Medulla oblongata (tissue), 1 donor: ENCODE data around the gene TXNIP.
A peak's percentile ranks its signal among the peaks of the same experiment; 100 is the strongest.

ENCODE experiments used
- DNase-seq: peaks from one replicate; pipeline ENCODE4 v3.0.0-alpha.2; 2015; ENCODE audit errors: extremely low spot score

TXNIP gene

DNA sequence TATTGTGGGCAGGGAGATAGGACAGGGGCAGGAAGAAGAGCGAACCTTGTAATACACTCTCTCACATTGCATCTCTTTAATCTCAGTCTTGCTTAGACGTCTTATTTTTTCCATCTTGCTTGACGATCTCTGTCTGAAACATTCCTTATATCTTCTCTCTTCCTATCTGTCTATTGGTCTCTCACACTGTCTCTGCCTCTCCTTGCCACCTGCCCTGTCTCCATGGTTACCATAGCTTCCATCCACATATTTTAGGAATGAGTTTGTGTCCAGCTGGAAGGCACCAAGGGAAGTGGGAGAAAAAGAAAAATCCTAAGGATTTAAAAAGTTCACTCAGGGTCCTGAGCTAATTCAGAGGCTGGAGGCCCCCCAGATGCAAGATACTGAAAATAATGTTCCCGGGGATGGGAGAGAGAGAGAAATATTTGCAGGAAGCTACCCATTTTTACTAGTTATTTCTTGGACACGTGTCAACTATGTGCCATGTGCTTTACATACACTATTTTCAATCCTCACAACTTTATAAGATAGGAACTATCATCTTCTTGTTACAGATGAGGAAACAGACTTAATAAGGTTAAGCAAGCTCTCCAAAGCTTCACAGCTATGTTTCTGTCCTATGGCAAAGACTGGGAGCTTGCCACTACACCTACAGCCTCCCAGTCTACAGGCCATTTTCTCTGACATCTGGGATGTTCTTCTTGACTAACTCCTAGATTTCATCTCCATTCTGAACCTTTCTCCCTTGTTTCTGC is 32.9 kb downstream of the TXNIP start:
- no peak for DNase-seq

DNA sequence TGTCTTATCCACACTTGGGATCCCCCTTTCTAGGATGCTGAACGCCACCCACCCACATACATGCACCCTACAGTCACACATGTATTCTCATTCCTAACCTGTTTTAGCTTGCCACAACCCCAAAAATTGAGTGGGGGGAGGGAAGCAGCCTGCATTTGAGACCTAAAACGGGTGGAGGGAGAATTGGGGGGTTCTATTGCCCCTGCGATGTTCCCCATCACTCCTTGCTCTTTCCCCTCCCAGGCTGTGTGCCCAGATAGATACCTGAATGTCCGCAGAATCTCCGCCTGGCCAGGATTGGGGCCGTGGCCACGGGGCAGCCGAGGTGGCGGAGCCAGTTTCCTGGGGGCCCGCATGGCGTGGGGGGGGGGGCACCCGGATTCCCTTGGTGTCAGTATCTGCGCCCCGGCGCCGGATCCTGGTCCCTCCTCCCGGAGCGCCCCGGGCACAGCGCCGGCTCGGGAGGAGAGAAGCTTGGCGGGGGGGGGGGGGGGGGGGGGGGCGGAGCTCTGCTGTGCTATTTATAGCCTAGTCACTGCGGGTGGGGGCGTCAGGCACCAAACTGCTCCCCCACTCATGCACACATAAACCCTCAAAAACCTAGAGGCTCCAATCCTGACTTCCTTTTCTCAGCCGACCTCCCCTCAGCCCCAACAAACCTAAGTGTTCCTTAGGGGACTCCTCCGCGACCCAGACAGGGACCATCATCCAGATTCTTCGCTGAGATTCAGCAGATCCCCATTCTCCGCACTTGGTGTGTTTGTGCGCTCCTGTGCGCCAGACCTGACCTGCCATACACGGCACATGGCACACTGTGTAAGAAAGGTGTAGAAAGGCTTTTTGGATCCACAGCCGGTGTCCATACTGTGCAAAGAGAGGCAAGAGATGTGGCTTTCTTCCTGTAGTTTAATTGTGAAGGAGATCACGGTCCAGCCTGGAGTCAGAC is 33.9 kb downstream of the TXNIP start:
- peak; percentile 83 for DNase-seq

DNA sequence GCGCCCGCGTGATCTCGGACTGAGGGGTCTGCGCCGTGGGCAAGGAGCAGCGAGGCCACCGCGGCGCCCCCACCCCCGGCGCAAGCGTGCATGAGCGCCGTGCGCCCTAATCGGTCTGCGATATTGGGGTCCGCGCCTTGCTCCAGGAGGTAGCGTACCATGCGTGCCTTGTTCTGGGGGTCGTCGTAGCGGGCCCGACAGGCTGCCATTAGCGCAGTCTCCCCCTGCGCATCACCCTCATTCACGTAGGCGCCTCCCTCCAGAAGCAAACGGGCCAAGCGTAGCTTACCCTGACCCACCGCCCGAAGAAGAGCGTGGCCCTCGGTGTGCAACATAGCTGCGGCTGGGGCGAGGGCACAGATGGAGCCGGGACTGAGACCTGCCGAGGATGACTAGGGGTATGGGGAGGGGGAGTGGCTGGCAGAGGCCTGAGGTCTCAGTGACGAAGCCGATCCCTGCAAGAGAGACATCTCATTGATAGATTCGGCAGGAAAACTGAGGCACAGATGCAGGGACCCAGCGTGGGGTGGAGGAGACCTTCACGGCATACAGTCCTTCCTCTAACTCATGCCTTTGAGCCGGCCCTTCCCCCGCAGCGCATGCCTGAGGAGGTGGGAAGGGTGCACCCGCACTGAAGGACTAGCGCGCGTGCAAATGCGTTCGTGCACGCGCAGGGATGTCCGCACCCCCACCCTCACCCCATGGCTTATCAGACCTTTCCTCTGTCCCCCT is 34.8 kb downstream of the TXNIP start:
- DNase-seq = peak; percentile 54

DNA sequence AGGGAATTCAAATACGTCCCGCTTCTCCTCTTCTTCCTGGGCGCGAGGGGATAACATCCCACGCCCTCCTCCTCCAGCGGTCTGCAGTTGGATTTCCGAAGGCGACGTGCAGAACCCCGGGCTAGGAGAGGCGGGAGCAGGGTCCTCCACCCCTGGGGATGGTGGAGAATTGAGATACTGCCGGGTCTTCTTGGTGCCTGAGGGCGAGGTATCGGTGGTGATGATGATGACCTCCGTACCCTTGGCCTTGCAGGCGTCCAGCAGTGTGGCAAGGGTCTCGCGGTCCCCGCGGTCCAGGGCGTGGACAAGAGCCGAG is 35.3 kb downstream of the TXNIP start:
- peak; percentile 7 for DNase-seq

DNA sequence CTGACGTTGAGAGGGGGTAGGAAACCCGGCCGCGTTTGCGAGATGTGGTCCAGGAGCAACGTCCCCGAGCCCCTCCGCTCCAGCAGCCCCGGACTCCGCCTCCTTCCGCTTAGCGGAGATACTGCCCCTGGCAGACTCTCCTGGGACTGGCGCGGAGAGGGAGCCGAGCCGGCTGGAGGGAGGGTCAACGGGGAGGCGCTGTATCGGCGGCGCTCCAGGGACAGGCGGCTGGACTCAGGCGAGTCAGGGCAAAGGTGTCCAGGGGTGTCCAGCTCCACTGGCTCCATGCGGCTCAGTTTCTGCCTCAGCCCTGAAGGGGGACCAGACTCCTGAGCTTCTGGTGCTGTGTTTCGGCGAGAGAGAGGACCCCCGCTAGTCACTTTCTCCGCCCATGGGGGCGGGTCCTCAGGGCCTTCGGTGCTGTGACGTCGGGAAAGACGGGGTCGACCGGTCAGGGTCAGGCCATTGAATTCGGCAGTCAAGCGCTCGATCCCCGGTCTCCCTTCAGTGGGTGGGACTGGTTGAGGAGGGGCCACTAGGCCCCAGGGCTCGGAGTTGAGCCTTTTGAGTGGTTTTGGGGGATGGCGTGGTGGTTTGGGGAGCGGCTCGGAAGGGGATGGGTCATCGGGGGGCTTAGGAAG is 35.8 kb downstream of the TXNIP start:
- DNase-seq = peak; percentile 78

DNA sequence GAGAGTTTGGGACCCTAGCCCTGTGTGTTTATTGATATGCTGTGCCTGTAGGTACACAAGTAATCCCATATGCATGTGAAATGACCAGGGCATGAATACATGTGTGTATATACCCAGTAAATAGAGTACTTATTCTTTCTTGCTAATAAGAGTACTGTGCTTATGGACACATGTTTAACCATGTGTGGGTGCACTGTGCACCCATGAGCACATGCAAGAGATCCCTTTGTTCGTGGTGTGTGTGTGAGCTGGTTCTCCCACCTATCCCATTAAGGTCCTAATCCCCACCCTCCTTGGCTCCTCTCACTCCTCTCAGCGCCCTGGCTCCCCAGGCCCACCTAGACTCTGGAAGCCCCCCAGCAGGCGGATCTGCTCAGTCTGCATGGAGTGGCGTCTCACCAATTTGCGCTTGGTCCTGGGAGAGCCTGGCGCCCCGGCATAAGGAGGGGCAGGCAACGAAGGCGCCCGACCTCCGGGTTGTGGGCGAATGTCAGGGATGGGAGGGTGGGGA is 36.4 kb downstream of the TXNIP start:
- peak; percentile 11 for DNase-seq

DNA sequence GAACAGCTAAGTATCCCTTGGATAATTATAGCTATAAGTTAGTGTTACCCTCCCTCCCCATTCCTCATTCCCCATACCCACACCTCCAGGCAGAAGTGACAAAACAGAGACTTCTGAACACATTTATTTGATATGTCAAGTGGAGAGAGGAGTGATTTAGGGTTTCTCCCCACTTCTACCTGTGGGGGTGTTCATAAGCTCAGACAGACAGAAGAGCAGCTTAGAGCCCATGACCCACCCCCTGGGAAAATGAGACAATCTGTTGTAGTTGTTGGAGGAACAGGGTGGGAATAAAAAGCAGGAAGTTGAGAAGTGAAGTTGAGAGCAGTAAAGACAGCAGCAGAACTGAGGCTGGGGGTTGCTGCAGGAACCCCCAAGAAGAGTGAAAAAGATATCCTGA is 37.0 kb downstream of the TXNIP start:
- DNase-seq = no peak

DNA sequence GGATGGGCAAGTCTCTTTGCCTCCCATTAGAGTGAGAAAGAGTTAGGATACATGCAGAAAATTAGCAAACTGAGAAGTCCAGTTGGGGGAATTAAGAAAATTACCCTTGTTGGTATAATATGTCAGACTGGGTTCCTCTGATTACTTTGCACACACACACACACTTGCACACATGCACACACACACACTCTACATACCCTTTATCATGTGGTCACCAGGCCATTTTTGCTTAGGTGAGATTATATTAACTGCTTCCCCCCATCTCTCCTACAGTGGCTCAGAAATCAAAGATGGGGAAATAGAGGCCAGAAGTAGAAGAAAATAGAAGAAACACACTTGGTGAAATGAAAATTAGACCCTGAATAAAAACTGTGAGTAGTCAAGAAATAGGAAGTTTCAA is 37.6 kb downstream of the TXNIP start:
- no peak for DNase-seq

DNA sequence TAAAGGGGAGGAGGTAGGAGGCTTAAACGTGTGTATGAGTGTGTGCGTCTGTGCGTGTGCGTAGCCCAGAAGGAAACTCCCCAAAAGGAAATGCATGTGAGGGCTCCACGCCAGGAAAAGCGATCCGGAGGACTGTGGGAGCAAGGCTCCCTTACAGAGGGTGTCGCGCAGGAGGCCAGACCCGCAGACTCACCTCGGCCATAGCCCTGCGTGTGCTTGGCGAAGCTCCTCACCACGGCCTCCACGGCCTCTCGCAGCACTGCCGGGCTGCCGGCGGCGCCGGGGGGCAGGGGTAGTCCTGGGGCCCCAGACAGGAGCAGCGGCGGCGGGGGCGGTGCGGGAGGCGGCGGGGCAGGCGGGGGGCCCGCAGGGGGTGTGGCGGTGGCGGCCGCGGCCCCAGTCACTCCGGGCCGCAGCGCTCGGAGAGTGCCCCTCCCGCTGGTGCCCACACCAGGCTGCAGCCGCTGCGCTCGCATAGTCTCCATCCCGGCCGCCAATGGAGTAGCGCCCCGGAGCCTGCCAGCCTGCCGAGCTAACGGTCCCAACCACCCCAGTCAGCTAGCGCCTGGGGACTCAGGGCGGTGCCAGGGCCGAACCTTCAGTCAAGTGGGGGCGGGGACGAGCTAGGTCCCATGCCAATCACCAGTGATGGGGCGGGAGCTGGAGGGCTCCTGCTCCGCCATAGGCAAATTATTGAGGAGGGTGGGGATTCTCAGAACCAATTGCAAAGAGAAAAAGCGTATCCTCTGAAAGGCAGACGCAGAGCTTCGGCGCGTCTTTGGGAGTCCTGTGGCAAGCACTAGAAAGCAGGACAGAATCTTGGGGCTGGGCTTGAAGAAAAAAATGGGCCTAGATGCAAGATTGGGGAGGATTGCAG is 38.7 kb downstream of the TXNIP start, which contains the start of gene LIX1L:
TSS of gene LIX1L (minus strand) at position 575 of the 877 bp plus-strand sequence. CDS start at position 485, 90 bp downstream.
- peak; percentile 99 for DNase-seq

DNA sequence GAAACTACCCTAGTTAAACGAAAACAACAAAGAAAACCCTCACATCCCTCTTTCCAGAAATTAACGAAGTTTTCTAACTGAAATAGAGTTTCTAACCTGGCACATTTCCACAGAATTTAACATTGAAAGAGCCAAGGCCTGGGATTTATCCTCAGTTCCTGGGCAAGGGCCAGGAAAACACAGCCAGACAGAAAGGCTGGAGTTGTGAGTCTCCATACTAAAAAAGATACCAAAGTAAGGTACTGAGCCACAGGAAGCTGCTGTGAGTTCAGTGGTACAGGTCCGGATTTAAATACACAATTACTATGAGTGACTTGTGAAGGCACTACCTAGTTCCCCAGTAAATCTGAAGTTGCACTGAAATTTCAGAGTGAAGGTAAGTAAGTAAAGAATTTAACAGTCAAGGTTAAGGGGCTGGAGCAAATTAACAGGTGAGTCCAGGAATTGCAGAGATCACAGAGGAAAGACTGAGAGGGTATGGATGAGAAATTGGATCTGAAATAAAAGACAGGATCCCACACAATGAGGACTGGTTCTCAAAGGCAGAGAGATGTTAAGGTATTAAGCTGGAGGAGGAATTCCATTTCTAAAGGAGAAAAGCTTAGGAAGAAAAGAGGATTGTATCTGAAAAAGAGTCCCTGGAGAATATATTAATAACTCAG is 39.5 kb downstream of the TXNIP start:
- DNase-seq = peak; percentile 61

DNA sequence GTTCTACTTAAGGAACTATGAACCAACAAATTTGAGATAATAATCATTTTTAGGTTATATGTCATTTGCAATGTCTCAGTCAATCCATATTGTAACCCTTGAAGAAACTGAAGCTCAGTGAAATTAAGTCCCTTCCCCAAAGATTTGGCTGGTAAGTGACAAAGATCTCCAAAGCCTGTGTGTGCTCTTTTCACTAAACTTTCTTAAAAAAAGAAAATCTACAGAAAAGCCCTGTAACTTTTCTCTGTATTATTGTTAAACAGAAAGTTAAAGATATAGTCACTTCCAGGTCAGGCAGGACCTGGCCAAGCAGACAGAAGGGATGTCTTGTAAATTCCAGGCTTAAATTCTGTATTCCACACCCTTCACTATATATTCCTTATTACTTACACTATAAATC is 40.0 kb downstream of the TXNIP start:
- no peak for DNase-seq

DNA sequence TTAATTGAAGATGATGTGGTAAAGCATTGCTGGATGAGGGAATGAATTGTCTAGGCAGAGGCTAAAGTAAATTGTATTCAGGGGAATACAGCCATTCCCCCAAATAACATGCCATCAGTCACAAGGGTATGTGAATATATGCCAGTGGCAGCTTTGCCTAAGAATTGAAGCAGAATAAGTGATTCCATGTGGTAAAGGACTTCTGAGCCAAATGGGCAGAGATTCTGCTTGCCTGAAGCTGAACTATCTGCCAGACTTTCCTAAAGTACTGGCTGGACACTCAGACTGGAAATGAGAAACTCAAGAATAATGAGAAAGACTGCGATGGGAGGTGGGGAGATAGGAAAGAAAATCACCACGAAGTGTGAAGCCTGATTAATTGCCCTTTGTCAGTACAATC is 40.9 kb downstream of the TXNIP start:
- DNase-seq = peak; percentile 72

DNA sequence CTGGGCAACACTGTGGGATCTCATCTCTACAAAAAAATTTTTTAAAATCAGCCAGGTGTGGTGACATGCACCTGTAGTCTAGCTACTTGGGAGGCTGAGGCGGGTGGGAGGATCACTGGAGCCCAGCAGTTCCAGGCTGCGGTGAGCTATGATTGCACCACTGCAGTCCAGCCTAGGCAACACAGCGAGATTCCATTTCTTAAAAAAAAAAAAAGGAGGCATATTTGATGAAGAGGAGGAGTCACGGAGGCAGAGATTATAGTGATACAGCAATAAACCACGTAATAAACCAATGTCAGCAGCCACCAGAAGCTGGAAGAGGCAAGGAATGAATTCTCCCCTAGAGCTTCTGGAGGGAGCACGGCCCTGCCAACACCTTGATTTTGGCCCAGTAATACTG is 42.5 kb downstream of the TXNIP start:
- no peak for DNase-seq

DNA sequence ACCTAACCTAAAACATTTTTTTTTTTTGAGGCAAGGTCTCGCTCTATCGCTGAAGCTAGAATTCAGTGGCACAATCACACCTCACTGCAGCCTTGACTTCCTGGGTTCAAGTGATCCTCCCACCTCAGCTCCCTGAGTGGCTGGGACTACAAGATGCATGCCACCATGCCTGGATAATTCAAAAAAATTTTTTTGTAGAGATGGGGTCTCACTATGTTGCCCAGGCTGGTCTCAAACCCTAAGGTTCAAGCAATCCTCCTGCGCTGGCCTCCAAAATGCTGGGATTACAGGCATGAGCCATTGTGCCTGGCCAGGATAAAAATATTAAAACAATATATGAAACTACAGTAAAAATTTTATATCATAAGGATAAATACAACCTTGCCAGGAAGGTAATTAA is 43.5 kb downstream of the TXNIP start:
- no peak for DNase-seq

DNA sequence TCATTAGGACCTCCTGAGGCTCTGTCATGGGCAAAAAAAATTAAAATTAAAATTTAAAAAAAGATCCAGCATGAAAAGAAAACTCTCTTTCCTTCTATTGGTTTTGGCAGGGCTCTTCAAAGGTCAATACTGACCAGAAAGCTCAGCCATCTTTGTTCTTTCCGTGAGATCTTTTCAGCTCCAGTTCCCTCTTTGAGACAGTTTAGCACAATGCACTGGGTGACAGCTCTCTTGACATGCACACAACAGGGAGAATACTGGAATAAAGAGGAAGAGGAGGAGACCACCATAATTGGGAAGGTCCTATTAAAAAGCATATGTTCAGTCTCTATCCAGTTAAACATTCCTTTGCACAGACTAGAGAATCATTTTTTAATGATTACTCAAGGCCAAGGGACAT is 44.9 kb downstream of the TXNIP start:
- no peak for DNase-seq

DNA sequence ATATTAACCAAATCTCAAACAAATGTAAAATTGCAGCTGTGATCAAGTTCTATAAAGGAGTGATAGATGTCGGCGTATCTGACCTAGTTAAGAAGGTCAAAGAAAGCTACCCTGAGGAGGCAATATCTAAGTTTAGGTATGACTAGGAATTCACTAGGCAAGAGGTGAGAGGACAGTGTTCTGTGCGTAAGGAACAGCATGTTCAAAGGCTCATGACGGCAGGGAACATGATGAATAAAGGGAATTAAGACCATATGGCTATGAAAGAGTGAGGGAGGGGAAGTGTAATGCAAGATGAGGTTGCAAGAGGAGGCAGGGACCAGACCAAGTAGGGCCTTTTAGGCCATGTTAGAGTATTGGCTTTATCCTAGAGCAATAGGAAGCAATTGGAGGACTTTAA is 47.2 kb downstream of the TXNIP start:
- DNase-seq = no peak

DNA sequence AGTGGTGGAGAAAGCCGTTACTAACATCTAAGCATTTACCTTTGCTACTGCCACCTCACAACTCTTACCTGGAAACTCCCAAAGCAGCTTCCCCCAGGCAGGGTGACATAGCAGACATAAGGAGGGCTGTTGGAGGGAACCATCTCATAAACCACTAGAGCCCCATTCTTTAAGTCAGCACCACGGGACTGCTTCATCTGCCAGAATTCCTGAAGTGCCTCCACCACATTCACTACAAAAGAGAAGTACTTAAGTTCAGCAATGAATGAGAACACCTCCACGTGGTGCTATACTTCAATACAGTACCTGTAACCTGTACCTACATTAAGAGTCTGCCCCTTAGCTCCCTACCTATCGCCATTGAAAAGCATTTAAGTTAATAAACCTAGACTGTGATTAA is 48.8 kb downstream of the TXNIP start:
- no peak for DNase-seq

DNA sequence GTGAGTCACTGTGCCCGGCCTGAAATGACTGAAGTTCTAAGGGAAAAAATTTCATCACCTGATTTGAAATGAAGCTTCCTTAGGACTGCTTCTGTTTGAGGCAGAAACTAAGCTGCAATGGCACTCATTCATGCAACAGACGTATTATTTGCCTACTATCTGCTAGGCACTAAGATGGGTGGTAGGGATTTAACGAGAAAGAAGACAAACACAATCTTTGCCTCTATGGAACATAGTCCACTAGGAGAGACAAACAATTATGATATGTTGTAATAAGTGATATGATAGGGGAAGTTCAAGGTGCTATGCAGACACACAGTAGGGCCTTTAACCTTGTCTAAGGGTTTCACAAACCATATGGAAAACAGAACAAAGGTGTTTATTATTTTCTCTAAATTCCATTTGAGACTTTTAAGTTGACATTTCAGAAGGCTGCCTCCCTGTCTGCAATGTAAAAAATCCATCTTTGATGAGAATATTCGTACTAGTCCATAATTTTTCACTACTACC is 49.8 kb downstream of the TXNIP start:
- no peak for DNase-seq

DNA sequence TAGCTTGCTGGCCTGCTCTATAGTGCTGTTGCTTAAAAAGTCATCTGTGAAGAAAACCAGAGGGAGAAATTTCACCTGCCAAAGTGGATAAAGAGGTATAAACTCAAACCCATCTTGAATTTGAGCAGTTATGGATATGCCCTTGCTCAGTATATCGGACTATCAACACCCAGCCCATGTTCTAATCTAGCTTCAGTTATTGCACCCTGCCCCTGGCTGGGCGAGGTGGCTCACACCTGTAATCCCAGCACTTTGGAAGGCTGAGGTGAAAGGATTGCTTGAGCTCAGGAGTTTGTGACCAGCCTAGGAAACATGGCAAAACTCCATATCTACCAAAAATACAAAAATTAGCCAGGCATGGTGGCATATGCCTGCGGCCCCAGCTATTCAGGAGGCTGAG is 51.8 kb downstream of the TXNIP start:
- no peak for DNase-seq

DNA sequence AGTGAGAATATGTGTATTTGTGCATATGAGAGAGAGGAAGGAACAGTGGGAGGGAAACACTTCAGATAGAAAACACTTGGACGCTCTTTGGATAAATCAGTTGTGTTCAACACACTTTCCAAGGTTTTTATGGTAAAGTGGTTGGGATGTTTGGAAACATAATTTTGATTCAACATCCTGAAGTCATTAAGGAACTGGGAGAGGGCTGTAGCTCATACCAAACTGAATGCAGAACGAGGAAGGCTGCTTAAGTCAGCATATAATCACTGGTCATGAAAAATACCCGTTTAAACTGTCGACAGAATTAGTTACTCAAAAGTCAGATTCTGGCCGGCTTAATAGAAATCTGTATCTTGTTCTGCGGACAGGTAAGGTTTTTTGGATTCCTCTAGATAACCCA is 53.5 kb downstream of the TXNIP start:
- no peak for DNase-seq
